Superior temporal gyrus (tissue), 1 donor: ENCODE data around the gene ANKLE2.
"Not testable (repeated sequence)": the region's sequence is repeated elsewhere in the genome, so short reads cannot be mapped to it uniquely, and the experiment has no call there.

Experiments used
- DNase-seq: peaks from one replicate; pipeline ENCODE4 v3.0.0-alpha.2; 2016; ENCODE audit errors: extremely low spot score

The ANKLE2 gene

GRCh38 chr12:132761032-132761920 is at the start of gene ANKLE2:
TSS of gene ANKLE2 (minus strand) at chr12:132761832. CDS start at chr12:132761798, 34 bp downstream.
- DNase-seq: no peak

GRCh38 chr12:132809391-132809790 is 47.8 kb upstream of the ANKLE2 start:
- not testable (repeated sequence) for DNase-seq

GRCh38 chr12:132807295-132808092 is 45.9 kb upstream of the ANKLE2 start:
- DNase-seq: peak; percentile 52

- DNase-seq: peak; percentile 49
Observed at GRCh38 chr12:132806857-132807256, 45.2 kb upstream of the ANKLE2 start.

- DNase-seq: no peak
Observed at GRCh38 chr12:132804426-132804861, 42.8 kb upstream of the ANKLE2 start.

GRCh38 chr12:132803888-132804287 is 42.3 kb upstream of the ANKLE2 start:
- no peak for DNase-seq

GRCh38 chr12:132803125-132803524 is 41.5 kb upstream of the ANKLE2 start:
- DNase-seq: no peak

GRCh38 chr12:132801741-132802140 is 40.1 kb upstream of the ANKLE2 start:
- no peak for DNase-seq

- DNase-seq: no peak
Observed at GRCh38 chr12:132798836-132799235, 37.2 kb upstream of the ANKLE2 start.

GRCh38 chr12:132797820-132798570 is 36.4 kb upstream of the ANKLE2 start:
- no peak for DNase-seq

GRCh38 chr12:132795847-132796246 is 34.2 kb upstream of the ANKLE2 start:
- DNase-seq: no peak

- not testable (repeated sequence) for DNase-seq
Observed at GRCh38 chr12:132791940-132792339, 30.3 kb upstream of the ANKLE2 start.

GRCh38 chr12:132789099-132789471 is 27.5 kb upstream of the ANKLE2 start:
- DNase-seq: no peak

- DNase-seq: no peak
Observed at GRCh38 chr12:132788375-132789098, 26.9 kb upstream of the ANKLE2 start.

- DNase-seq: no peak
Observed at GRCh38 chr12:132787877-132788276, 26.2 kb upstream of the ANKLE2 start.

- no peak for DNase-seq
Observed at GRCh38 chr12:132786192-132786591, 24.6 kb upstream of the ANKLE2 start.

GRCh38 chr12:132784580-132784979 is 22.9 kb upstream of the ANKLE2 start:
- no peak for DNase-seq

GRCh38 chr12:132783917-132784531 is 22.4 kb upstream of the ANKLE2 start:
- no peak for DNase-seq

GRCh38 chr12:132781938-132782337 is 20.3 kb upstream of the ANKLE2 start:
- DNase-seq: no peak

GRCh38 chr12:132779781-132780353 is 18.2 kb upstream of the ANKLE2 start:
- no peak for DNase-seq
